ENCODE measurements around the gene PHF24.

PHF24 gene

GRCh38 chr9:35027374-35027773 lies 69.3 kb downstream of the PHF24 start:
- Mint-ChIP-seq H3K27me3 (no peaks in the 10 kb centered on the region), H3K9me3 (no peaks in the 10 kb centered on the region), H3K36me3 (peaks cover 10 to 23% of the 10 kb centered on the region in 2 donors), H3K4me3 (no peak overlapping the region), H3K27ac (no peak overlapping the region), H3K4me1 (peaks cover 7 to 10% of the 10 kb centered on the region in 2 donors)
- ATAC-seq (replicated peaks) (no peak), DNase-seq (no peak)

- Mint-ChIP-seq H3K27ac (no peak overlapping the region), H3K27me3 (no peaks in the 10 kb centered on the region), H3K4me1 (peaks cover 4 to 10% of the 10 kb centered on the region in 2 donors), H3K4me3 (no peak overlapping the region), H3K36me3 (peaks cover 10 to 23% of the 10 kb centered on the region in 2 donors), H3K9me3 (no peaks in the 10 kb centered on the region)
- ATAC-seq (replicated peaks) = no peak
- DNase-seq = no peak
Measured at GRCh38 chr9:35027860-35028259, 69.8 kb downstream of the PHF24 start.

GRCh38 chr9:35028341-35028740 lies 70.3 kb downstream of the PHF24 start:
- H3K9me3 Mint-ChIP-seq = no peaks in the 10 kb centered on the region
- DNase-seq (no peak), ATAC-seq (replicated peaks) (no peak)
- H3K27me3 Mint-ChIP-seq = no peaks in the 10 kb centered on the region
- no peak overlapping the region for H3K4me3 Mint-ChIP-seq
- H3K36me3 Mint-ChIP-seq = peaks cover 10 to 22% of the 10 kb centered on the region in 2 donors
- H3K27ac Mint-ChIP-seq = no peak overlapping the region
- H3K4me1 Mint-ChIP-seq = peaks cover 3 to 8% of the 10 kb centered on the region in 2 donors

GRCh38 chr9:35029241-35029640 lies 71.2 kb downstream of the PHF24 start:
- ATAC-seq (replicated peaks) = no peak
- DNase-seq = no peak
- Mint-ChIP-seq H3K36me3 (peaks cover 6 to 15% of the 10 kb centered on the region in 2 donors), H3K27ac (no peak overlapping the region), H3K9me3 (no peaks in the 10 kb centered on the region), H3K4me1 (no peaks in the 10 kb centered on the region), H3K27me3 (no peaks in the 10 kb centered on the region), H3K4me3 (no peak overlapping the region)

- DNase-seq = no peak
- H3K9me3 Mint-ChIP-seq = no peaks in the 10 kb centered on the region
- no peak overlapping the region for H3K27ac Mint-ChIP-seq
- H3K36me3 Mint-ChIP-seq = peaks cover 6 to 15% of the 10 kb centered on the region in 2 donors
- ATAC-seq (replicated peaks) = no peak
- no peaks in the 10 kb centered on the region for H3K4me1 Mint-ChIP-seq
- H3K27me3 Mint-ChIP-seq = no peaks in the 10 kb centered on the region
- H3K4me3 Mint-ChIP-seq = no peak overlapping the region
Measured at GRCh38 chr9:35029852-35030251, 71.8 kb downstream of the PHF24 start.

Data from stimulated activated naive B cell treated with anti-CD40 and anti-IgM and Interleukin-4, amounts not matched to agents 10 μg/mL and 1 μg/mL and 100 μg/mL, for 72 hours (primary cell).